SK-N-SH (cell line): ENCODE measurements around the gene BTBD9.

Experiments used
- CHD2 ChIP-seq: fragments of 150-350 bp; IDR thresholded peaks from 2 replicates; pipeline ENCODE4 v1.6.1; 2018; ENCODE audit warnings: low read length; ENCODE audit not compliant: partially characterized antibody
- CTCF ChIP-seq: fragments of 200-600 bp; sonication (generic); IDR thresholded peaks from 2 replicates; pipeline ENCODE4 v1.6.1; 2017; ENCODE audit warnings: antibody characterized with exemption, mild to moderate bottlenecking, moderate library complexity
- EZH2phosphoT487 ChIP-seq: fragments of 200-600 bp; sonication (generic); IDR thresholded peaks from 2 replicates; pipeline ENCODE4 v1.6.1; 2017; ENCODE audit warnings: low read depth, mixed run types, mild to moderate bottlenecking, antibody characterized with exemption, moderate library complexity, borderline replicate concordance
- GABPA ChIP-seq: IDR thresholded peaks from 2 replicates; pipeline ENCODE4 v1.4.0; 2012; ENCODE audit warnings: low read depth, mild to moderate bottlenecking
- NFIC ChIP-seq: IDR thresholded peaks from 2 replicates; pipeline ENCODE4 v1.4.0; 2012; ENCODE audit warnings: borderline replicate concordance
- POLR2AphosphoS5 ChIP-seq: IDR thresholded peaks from 2 replicates; pipeline ENCODE4 v1.6.1; 2012; ENCODE audit warnings: low read depth, low read length
- REST ChIP-seq: IDR thresholded peaks from 2 replicates; pipeline ENCODE4 v1.6.1; 2012; ENCODE audit warnings: mild to moderate bottlenecking, low read depth, low read length, moderate library complexity
- RFX5 ChIP-seq: IDR thresholded peaks from 2 replicates; pipeline ENCODE4 v1.6.1; 2012; ENCODE audit warnings: mild to moderate bottlenecking, improper control_type of control experiment, low read length
- SIN3A ChIP-seq: IDR thresholded peaks from 2 replicates; pipeline ENCODE4 v1.6.1; 2012; ENCODE audit warnings: low read depth, mild to moderate bottlenecking, low read length, moderate library complexity, borderline replicate concordance
- TF ChIP-seq, protein P1 (sequence below): fragments of 150-350 bp; IDR thresholded peaks from 2 replicates; pipeline ENCODE4 v1.6.1; 2017; ENCODE audit warnings: antibody characterized with exemption, low read length, low read depth, borderline replicate concordance
- TF ChIP-seq, protein P2 (sequence below): IDR thresholded peaks from 2 replicates; pipeline ENCODE4 v1.4.0; 2012; ENCODE audit warnings: low read depth

DNA sequence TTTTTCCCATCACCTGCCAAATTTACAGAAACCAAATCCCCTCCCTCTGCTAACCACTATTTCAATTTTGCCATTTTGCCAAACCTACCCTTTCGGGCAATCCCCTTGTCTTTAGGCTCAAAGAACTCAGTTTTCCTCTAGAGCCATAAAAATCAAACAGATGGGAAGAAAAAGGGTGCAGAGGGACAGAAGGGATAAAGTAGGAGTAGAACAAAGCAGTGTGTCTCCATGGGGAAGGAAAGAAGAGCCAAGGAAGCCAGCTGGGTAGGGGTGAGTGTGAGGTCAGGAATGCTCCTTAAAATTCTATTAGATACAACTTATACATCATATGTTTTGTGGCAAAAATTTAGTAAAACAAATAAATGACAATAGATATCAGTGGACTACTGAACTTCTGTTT, 316.5 kb downstream of the BTBD9 start:
- no peak for TF ChIP-seq EZH2phosphoT487
- TF ChIP-seq, protein P1, sequence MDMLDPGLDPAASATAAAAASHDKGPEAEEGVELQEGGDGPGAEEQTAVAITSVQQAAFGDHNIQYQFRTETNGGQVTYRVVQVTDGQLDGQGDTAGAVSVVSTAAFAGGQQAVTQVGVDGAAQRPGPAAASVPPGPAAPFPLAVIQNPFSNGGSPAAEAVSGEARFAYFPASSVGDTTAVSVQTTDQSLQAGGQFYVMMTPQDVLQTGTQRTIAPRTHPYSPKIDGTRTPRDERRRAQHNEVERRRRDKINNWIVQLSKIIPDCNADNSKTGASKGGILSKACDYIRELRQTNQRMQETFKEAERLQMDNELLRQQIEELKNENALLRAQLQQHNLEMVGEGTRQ = no peak
- no peak for TF ChIP-seq RFX5
- no peak for TF ChIP-seq CTCF
- TF ChIP-seq GABPA = no peak
- TF ChIP-seq POLR2AphosphoS5 = no peak
- no peak for TF ChIP-seq CHD2
- no peak for TF ChIP-seq NFIC
- TF ChIP-seq SIN3A = no peak
- TF ChIP-seq, protein P2, sequence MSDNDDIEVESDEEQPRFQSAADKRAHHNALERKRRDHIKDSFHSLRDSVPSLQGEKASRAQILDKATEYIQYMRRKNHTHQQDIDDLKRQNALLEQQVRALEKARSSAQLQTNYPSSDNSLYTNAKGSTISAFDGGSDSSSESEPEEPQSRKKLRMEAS = no peak
- no peak for TF ChIP-seq REST
